ENCODE measurements around the gene TNFRSF9.
A peak's percentile ranks its signal among the peaks of the same experiment; 100 is the strongest.
"Not testable (repeated sequence)": the region's sequence is repeated elsewhere in the genome, so short reads cannot be mapped to it uniquely, and the experiment has no call there.

TNFRSF9 gene

DNA sequence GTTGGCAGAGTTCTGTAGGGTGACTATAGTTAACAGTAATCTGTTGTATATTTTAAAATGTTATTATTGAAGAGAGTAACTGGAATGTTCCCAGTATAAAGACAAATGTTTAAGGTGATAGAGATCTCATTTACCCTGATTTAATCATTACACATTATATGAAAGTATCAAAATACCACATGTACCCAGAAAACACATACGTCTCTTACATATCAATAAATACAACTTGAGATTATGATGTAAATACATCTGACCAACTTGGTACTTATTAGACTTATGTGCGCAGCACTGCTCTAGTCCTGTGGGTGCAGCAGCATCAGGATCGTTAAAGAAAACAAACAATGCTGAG, 20.2 kb upstream of the TNFRSF9 start:
- no peak for DNase-seq

DNA sequence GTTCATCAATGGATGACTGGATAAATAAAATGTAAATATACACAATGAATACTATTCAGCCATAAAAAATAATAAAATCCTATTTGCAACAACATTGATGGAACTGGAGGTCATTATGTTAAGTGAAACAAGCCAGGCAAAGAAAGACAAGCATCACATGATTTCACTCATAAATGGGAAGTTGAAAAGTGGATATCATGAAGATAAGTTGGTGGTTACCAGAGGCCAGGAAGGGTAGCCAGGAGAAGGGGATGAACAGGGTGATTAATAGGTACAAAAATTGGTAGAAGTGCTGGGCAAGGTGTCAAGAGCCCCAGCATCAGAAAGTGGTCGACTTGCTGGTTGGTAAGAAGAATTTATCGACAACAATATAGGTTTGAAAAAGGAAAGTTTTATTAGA, 19.5 kb upstream of the TNFRSF9 start:
- no peak for DNase-seq

DNA sequence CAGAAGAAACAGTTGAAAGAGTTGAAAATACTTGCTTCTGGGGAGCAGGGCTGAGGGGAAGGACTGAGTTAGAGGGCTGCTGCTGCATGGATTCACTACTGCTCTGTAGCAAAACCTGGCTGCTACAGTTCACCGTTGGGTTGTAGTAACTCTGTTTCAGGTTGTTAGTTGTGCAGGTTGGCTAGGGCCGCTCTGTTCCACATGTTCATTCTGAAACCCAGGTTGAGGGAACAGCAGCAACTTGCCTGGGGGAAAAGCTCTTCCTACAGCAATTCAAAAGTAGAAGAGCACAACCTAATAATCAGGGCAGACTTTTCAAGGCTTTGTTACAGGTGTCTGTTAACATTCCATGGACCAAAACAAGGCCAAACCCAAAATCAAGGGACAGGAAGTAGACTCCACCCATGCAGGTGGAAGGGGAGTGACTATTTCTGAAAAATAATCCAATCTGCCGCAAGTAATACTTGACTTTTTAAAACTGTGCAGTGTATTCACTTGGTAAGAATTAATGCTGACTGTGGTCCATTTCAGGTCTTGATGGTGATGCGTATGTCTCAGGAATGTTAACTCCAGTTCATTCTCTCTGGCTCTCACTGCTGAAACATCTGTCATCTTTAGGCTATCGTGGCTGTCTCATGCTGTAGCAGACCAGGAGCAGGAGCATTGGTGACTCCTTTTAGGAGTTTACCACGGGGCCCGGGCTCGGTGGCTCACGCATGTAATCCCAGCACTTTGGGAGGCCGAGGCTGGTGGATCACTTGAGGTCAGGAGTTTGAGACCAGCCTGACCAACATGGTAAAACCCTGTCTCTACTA, 15.8 kb upstream of the TNFRSF9 start:
- DNase-seq = no peak

DNA sequence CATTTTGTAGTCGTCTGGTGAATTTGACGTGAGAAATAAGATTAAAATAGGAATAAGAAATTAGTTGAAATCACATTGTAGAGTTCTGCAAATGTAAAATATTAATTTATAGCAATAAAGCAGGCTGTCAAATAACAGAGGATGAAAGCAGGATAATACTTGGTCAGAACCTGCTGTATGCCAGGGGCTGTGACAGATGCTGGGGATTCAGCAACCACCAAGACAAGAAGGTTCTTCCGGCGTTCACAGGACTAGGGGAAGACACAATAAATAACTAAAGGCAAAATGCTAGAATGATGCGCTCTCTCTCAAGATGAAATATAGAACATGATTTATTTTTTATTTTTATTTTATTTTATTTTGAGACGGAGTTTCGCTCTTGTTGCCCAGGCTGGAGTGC, 14.0 kb upstream of the TNFRSF9 start:
- DNase-seq = no peak

DNA sequence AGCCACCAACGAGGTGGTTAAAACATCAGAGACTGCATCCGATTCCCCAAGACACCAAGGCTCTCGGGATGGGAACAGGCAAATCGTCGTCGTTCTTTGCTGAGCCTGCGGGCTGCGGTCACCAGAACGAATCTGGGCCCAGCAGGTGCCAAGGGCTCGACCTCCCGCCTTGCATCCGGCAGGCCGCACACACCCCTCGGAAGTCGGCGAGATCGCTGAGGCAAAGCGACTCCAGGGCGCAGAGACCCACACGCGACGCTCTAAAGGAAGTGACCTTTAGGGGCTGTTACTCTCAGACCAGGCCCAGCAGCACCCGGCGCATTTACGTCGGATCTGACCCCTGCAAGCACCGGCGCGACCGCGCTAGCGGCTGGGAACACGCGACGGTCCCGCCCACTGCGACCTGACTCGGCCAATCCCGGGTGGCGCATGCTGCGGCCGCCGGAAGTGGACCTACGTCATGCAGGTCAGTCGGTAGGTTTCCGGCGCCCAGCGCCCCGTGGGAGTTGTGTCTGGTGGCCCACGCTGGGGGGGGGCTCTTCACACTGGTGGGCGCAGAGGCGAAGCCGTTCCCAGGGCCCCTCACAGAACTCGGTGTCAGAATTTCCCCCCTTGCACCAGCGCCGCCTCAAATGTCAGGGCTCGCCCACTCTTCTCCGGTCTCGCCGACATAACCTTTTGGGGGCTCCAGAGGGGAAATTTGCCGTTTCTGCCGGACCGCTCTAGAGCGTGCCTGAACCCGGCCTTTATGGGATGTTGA, 13.4 kb upstream of the TNFRSF9 start:
- DNase-seq = peak; percentile 80 to 90

DNA sequence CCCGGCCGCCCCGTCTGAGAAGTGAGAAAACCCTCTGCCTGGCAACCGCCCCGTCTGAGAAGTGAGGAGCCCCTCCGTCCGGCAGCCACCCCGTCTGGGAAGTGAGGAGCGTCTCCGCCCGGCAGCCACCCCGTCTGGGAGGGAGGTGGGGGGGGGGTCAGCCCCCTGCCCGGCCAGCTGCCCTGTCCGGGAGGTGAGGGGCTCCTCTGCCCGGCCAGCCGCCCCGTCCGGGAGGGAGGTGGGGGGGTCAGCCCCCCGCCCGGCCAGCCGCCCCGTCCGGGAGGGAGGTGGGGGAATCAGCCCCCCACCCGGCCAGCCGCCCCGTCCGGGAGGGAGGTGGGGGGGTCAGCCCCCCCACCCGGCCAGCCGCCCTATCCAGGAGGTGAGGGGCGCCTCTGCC, 12.2 kb upstream of the TNFRSF9 start:
- not testable (repeated sequence) for DNase-seq

DNA sequence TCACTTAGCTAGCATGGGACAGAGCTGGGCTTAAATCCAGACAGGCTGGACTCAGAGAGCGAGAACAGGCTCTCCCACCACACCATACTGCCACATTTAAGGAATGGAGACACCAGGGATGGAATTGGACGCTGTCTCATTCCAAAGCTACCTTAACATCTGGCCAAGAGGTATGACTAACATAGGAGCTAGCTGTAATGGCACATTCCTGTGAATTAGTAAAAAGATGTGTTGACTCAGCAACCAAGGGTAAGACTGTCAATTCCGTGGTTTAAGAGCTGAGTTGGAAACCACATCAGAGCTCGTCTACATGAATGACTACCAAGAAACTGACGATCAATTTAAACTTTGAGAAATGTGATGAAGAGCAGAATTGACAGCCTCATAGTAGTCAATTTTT, 8.3 kb upstream of the TNFRSF9 start:
- peak in 1 of 2 experiments; percentile 49 for DNase-seq

DNA sequence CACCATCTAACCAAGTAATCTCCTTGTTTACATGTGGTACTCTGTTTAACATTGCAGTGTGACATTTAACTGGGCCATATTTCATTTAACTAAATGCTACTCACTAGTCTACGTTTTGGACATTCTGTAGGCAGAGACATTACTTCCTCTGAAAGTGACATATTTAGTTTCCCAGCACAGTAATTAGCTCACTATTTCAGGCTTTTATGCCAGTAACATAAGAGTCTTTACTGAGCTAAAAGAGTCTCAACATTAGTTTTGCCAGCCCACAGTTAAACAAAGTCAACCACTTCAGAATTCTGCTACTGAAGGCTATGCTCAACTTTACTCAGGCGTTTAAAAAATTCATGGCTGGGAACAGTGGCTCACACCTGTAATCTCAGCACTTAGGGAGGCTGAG, 2.6 kb upstream of the TNFRSF9 start:
- DNase-seq = no peak

DNA sequence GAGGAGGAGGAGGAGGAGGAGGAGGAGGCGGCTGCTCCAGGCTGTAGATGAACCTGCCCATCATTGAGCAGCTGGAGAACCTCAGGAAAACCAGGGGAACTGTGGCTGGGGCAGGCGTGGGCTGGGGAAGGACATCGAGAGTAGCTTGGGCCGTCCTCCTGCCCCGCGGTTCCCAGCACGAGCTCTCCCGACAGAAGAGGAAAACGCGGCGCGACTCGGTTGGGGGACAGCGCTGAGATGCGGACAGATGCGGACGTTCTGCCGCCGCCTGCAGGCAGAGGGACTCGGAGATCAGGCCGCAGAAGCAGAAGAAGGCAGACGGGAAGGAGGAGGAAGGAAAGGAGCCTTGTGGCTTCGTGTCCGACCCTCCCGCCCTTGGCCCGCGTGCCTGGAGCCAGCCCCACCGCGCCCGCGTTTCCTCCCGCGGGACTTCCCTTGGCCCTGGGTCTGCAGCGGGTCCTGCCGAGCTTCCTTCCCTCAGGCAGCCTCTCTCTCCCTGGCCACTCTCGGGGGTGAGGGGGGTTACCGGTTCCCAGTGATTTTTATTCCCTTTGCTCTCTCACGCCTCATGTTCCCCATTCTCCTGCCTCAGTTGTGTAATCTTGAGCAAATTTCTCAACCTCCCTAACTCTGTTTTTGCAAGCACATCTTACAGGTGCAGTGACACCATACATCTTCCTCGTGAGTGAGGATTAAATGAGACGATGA, 1.7 kb upstream of the TNFRSF9 start:
- peak; percentile 36 to 38 for DNase-seq

DNA sequence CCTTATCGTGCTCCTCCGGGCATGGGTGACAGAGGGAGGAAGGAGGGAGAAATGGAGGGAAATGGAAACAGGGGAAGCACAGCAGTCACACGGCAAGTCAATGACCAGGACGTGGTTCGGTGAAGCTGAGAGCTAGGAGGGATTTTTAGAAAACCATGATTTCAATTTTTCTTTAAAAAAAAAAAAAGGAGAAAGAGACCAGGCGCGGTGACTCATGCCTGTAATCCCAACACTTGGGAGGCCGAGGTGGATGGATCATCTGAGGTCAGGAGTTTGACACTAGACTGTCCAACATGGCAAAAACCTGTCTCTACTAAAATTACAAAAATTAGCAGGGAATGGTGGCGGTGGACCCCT, 776 bp upstream of the TNFRSF9 start:
- DNase-seq = no peak

DNA sequence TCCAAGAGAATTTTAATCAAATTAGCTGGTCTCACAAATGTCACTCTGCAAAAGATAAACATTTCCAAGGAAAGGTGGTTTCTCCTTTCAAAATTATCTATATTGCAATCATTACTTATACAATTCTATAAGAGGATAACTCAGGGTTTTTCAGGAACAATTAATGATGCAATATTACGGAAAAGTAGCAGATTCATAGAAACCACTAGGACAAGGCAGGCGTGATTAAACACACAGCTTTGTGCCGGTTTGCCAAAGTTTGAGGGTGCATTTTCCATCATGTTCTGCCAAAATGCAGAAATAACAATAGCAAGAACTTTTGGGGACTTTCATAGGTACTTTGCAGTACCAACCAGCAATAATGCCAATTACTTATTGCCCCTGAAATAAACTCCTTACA, 605 bp downstream of the TNFRSF9 start:
- no peak for DNase-seq

DNA sequence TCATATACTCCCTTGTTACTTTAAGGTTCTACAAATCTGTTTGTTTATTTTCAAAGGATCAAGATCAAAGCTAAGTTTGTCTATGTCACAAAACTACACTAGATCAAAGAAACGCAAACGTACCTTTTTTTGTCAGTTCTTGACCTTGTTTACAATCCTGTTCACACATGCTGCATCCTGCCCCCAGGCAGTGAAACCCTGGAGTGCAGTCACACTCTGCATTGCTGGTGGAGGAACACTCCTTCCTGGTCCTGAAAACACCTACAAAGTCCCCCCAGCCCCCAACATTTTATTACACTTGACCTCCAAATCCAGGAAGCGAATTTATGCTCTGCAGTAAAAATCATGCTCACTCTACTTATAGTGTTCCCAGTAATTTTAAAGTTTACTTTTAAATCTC, 2.6 kb downstream of the TNFRSF9 start:
- no peak for DNase-seq

DNA sequence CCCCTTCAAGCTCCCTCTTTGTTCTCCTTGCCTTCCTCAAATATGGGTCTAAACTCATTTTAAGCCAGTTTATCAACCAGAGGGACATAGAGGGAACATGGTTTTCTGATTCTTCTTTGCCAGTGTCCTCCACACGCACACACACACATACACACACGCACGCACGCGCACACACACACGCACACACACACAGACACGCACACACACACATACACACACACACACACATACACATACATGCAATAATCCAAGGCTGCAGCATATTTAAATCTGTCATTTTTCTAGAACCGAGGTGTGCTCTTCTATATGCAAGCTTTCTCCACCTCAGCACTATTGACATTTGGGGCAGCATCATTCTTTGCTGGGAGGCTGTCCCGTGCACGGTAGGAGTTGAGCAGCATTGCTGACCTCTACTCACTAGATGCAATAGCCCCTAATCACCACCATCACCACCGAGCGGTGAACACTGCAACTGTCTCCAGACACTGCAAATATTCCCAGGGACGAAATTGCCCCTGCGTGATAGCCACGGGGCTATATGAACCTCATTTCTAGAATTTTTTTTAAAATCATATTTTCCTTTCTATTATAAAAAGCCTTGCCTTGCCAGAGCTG, 8.0 kb downstream of the TNFRSF9 start:
- no peak for DNase-seq

DNA sequence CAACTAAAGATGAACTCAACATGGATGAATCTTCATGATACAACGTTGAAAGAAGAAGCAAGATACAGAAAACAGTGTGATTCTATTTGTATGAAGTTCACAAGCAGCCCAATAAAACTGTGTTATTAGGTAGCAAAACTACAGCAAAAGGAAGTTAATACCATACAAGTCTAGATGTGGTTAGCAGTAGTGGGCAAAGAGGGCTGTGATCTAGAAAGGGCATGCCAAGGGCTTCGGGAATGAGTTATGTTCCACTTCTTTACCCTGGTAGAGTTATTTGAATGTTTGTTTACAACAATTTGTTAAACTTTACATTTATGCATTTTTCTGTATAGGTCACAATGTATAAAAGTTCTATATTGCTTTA, 9.2 kb downstream of the TNFRSF9 start:
- DNase-seq = no peak

DNA sequence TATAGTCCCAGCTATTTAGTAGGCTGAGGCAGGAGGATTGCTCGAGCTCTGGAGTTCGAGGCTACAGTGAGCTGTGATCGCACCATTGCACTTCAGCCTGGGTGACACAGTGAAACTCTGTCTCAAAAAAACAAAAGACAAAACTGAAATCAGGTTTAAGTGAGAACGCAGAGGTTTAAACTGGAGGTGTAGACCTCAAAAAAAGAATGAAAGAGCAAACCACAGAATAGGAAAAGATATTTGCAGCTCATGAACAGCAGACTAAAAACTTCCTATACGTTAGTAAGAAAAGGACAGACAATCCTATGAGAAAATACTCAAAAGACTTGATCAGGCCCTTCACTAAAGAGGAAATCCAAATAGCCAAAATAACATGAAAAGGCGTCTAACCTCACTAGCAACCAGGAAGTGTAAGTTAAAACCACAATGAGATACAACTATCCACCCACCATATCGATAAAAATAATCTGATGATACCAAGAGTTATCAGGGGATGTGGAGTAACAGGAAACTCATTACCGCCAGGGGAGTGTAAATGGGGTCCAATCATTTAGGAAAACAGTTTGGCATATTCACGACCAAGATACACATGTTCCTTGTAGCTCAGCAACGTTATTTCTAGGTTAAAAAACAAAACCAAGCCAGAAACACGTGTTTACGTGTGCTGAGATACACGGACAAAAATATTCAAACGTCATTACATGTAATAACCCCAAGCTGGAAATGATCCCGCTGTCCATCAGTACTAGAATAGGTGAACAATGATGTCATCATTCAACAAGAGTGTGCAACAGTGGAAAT, 9.8 kb downstream of the TNFRSF9 start:
- DNase-seq = peak in 1 of 2 experiments; percentile 28

DNA sequence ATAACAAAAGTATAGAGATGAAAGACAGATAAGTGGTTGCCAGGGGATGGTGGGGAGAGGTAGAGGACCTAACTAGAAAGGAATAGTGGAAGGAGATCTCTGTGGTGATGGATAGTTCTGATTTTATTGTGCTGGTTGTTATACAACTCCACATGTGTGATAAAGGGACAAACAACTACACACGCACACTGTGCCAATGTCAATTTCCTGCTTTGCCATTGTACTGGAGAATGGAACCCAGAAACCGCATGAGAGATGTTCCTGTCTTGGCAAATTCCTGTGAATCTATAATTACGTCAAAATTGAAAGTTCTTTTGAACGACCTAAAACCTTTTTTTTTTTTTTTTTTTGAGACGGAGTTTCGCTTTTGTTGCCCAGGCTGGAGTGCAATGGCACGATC, 11.0 kb downstream of the TNFRSF9 start:
- no peak for DNase-seq

DNA sequence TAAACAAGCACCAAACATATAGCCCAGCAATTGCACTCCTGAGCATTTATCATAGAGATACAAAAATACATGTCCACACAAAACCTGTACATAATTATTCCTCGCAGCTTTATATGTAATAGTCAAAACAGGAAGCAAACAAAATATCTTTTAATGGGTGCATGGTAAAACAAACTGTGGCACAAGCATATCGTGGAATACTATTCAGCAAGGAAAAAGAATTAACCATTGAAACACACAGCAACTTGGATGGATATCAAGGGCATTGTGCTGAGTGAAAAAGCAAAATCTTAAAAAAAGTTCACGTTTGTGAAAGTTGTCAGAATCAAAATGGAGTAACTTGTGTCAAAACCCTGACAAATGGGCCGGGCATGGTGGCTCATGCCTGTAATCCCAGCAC, 12.4 kb downstream of the TNFRSF9 start:
- DNase-seq = no peak

DNA sequence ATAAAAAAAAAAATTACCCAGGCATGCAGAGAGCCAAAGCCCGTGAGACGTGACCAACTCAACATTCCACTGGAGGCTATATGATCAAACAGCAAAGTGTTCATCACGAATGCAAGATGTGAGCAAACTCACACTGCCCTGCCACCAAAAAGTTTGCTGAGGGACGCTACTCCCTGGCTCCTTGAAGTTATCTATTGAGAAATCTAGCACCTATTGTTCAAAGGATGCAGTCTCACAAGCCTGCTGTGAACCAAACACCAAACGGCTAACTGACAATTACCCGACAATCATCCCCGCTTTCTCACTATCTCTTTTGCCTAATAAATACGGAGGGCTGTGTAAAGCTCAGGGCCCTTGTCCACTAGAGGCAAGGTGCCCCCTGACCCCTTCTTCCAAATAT, 13.6 kb downstream of the TNFRSF9 start:
- DNase-seq = not testable (repeated sequence)

DNA sequence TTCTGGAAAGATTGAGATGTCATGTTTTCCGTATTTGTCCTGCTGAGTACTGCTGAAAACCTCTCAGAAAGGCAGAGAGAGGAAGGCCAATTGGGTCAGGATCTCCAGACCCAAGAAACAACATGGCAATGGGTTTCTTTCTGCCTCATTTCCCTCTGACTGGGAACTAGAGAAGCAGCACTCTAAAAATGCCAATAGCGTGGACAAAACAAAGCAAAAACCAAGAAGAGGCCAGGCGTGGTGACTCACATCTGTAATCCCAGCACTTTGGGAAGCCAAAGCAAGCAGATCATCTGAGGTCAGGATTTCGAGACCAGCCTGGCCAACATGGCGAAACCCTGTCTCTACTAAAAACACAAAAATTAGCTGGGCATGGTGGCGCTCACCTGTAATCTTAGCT, 18.3 kb downstream of the TNFRSF9 start:
- no peak for DNase-seq

DNA sequence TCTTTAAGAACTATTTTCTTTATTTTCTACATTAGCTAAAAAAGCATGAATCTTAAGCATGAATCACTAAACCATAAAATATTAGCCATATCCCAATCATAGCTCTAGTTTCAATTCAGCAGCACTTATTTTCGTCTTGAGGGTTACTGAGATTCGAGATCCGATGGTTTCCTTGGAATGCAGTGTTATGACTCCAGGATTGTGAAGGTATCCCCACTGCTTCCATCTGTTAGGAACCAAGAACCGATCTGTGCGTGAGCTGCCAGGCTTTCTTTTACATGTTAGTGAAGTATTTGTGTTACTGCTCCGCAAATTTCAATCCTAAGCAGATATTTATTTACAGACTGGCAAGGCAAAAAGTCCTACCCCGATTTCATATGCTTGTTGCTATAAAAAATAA, 18.8 kb downstream of the TNFRSF9 start:
- DNase-seq = no peak

DNA sequence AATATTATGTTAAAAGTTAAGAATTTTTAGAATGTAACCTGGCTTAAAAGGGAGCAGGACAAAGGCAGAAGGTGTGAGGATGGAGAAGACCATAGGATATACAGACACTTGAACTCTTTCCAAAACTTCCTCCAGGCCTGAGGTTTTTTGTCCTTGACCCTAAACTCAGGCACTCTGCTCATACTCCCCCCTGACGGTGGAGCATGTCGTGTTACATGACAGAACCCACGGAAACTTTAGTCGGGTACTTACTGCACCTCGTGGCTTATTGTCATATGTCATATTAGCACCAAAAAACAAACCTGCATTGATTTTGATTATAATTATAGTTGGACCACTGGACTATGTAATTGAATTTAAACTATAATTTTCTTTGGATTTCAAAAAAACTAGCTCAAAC, 20.8 kb downstream of the TNFRSF9 start:
- DNase-seq = no peak

DNA sequence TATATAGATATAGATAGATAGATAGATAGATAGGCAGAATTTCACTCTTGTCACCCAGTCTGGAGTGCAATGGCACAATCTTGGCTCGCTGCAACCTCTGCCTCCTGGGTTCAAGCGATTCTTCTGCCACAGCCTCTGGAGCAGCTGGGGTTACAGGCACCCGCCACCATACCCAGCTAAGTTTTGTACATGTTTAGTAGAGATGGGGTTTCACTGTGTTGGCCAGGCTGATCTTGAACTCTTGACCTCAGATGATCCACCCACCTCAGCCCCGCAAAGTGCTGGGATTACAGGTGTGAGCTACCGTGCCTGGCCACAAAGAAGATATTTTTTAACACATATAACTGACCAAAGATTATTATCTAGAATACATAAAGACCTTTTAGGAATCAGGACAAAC, 22.7 kb downstream of the TNFRSF9 start:
- not testable (repeated sequence) for DNase-seq

DNA sequence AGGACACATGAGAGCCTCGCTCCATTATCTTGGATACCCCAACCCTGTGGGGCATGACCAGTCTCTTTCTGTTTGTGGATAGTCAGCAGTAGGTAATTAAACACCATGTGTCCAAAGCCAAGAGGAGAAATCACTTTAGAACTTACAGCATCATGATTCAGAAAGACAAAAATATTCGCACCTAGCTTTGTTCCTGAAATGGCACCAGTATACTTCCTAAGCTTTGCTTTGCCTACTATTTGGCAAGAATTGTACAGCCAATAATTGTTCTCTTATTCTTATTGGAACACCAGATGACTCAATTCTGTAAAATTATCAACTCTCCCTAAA, 24.2 kb downstream of the TNFRSF9 start:
- no peak for DNase-seq
